Measurements from ENCODE around the gene SLC16A5. TPM values are rescaled to one million over a fixed set of nuclear protein-coding genes. Genes with fewer than 3 reads are reported as not detected.
"Not testable (repeated sequence)": the region's sequence is repeated elsewhere in the genome, so short reads cannot be mapped to it uniquely, and the experiment has no call there.

SLC16A5 gene
- total RNA-seq, 4 donors from 2014 or later, result 1.5 to 7.9 (median 6.9) TPM

DNA sequence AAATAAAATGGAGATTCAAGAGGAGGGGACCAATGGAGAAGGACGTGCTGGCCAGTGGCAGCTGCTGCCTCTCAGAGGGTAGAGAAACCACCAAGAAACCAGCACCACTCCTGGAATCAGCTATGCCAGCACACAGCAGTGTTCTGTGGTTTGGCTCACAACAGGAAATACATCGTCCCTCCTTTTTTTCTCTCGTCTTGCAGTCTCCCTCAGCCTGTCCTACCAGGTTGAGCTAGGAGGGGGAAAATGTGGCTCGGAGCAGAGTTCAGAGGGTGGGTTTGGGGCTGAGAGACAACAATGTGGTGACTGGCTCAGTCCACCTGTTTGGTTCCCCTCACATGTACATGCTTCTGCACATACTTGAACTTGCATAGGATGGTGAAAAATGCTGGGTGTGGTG, 19.9 kb upstream of the SLC16A5 start:
- no peak for DNase-seq
- no peaks in the 10 kb centered on the region for H3K27me3 ChIP-seq
- H3K9me3 ChIP-seq, result no peaks in the 10 kb centered on the region
- peaks cover 7% of the 10 kb centered on the region in 2 donors for H3K4me1 ChIP-seq
- H3K4me3 ChIP-seq, result no peak overlapping the region
- peaks cover 0 to 25% of the 10 kb centered on the region in 2 donors for H3K36me3 ChIP-seq
- in situ Hi-C loops (cut with MboI; ENCODE audit: low sequenced_read_pairs in 4 of 4) (no loop called here), intact Hi-C loops (cut with DNase I; ENCODE audit: low total_unique reads) (loop anchor here (10.0 kb wide), 1 partner anchor 107 kb away; no protein-coding TSS in a partner anchor)
- ATAC-seq, result no peak
- no peak overlapping the region for H3K27ac ChIP-seq
- TF ChIP-seq, protein P1, sequence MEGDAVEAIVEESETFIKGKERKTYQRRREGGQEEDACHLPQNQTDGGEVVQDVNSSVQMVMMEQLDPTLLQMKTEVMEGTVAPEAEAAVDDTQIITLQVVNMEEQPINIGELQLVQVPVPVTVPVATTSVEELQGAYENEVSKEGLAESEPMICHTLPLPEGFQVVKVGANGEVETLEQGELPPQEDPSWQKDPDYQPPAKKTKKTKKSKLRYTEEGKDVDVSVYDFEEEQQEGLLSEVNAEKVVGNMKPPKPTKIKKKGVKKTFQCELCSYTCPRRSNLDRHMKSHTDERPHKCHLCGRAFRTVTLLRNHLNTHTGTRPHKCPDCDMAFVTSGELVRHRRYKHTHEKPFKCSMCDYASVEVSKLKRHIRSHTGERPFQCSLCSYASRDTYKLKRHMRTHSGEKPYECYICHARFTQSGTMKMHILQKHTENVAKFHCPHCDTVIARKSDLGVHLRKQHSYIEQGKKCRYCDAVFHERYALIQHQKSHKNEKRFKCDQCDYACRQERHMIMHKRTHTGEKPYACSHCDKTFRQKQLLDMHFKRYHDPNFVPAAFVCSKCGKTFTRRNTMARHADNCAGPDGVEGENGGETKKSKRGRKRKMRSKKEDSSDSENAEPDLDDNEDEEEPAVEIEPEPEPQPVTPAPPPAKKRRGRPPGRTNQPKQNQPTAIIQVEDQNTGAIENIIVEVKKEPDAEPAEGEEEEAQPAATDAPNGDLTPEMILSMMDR (IDR thresholded peaks at IDR 0.05 in 4 of 5, conservative IDR thresholded peaks at IDR 0.05 in 1 of 5), result no peak

DNA sequence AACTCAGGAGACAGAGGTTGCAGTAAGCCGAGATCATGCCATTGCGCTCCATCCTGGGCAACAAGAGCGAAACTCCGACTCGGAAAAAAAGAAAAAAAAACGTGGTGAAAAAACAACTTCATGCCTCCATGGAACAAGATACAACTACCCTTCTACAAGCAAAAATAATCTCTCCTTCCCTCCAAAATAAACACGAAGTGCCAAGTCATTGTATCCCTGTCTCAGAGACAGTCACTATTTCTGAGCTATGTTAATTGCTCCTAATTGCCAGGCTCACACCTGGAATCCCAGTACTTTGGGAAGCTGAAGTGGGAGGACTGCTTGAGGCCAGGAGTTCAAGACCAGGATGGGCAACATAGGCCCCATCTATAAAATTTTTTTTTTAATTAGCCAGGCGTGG, 19.0 kb upstream of the SLC16A5 start:
- Histone ChIP-seq H3K4me3 (no peak overlapping the region), H3K36me3 (peaks cover 0 to 16% of the 10 kb centered on the region in 2 donors), H3K9me3 (no peaks in the 10 kb centered on the region), H3K27me3 (no peaks in the 10 kb centered on the region), H3K4me1 (peaks cover 7 to 8% of the 10 kb centered on the region in 2 donors), H3K27ac (no peak overlapping the region)
- DNase-seq (no peak), ATAC-seq (no peak)
- TF ChIP-seq, protein P1 (IDR thresholded peaks at IDR 0.05 in 4 of 5, conservative IDR thresholded peaks at IDR 0.05 in 1 of 5), result no peak
- no peak for TF ChIP-seq POLR2A (IDR thresholded peaks at IDR 0.05)
- in situ Hi-C loops (cut with MboI; ENCODE audit: low sequenced_read_pairs in 4 of 4) (no loop called here), intact Hi-C loops (cut with DNase I; ENCODE audit: low total_unique reads) (loop anchor here (10.0 kb wide), 1 partner anchor 106 kb away; no protein-coding TSS in a partner anchor)

GRCh38 chr17:75069783-75070182, 18.0 kb upstream of the SLC16A5 start:
- H3K4me1 ChIP-seq, result peaks cover 7 to 14% of the 10 kb centered on the region in 2 donors
- intact Hi-C loops (cut with DNase I; ENCODE audit: low total_unique reads) (loop anchor here (10.0 kb wide), 1 partner anchor 105 kb away; no protein-coding TSS in a partner anchor), in situ Hi-C loops (cut with MboI; ENCODE audit: low sequenced_read_pairs in 4 of 4) (no loop called here)
- peaks cover 0 to 6% of the 10 kb centered on the region in 2 donors for H3K36me3 ChIP-seq
- no peaks in the 10 kb centered on the region for H3K27me3 ChIP-seq
- H3K4me3 ChIP-seq, result no peak overlapping the region
- no peak overlapping the region for H3K27ac ChIP-seq
- no peaks in the 10 kb centered on the region for H3K9me3 ChIP-seq
- ATAC-seq (no peak), DNase-seq (no peak)
- TF ChIP-seq, protein P1 (IDR thresholded peaks at IDR 0.05 in 4 of 5, conservative IDR thresholded peaks at IDR 0.05 in 1 of 5), result no peak
- TF ChIP-seq POLR2A (IDR thresholded peaks at IDR 0.05), result no peak

GRCh38 chr17:75071478-75072271, 16.1 kb upstream of the SLC16A5 start:
- H3K36me3 ChIP-seq; intact Hi-C loops (cut with DNase I; ENCODE audit: low total_unique reads); in situ Hi-C loops (cut with MboI; ENCODE audit: low sequenced_read_pairs in 4 of 4); H3K4me3 ChIP-seq; H3K27me3 ChIP-seq; DNase-seq; H3K9me3 ChIP-seq; ATAC-seq: not testable (repeated sequence)
- H3K27ac ChIP-seq, result peak overlapping the region in 1 of 4 donors; percentile 14
- peaks cover 7 to 14% of the 10 kb centered on the region in 2 donors for H3K4me1 ChIP-seq

DNA sequence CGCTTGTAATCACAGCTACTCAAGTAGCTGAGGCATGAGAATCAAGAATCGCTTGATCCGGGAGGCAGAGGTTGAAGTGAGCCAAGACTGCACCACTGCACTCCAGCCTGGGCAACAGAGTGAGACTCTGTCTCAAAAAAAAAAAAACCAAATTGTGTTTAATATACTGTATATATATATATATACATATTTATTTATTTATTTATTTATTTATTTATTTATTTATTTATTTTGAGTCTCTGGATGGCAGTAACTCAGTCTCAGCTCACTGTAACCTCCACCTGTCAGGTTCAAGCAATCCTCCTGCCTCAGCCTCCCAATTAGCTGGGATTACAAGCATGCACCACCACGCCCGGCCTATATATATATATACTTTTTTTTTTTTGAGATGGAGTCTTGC, 14.8 kb upstream of the SLC16A5 start:
- intact Hi-C loops (cut with DNase I; ENCODE audit: low total_unique reads); H3K9me3 ChIP-seq: not testable (repeated sequence)

More for the DNA sequence above, 14.8 kb upstream of the SLC16A5 start:
- in situ Hi-C loops (cut with MboI; ENCODE audit: low sequenced_read_pairs in 4 of 4); H3K36me3 ChIP-seq; H3K27me3 ChIP-seq; ATAC-seq; DNase-seq; H3K4me3 ChIP-seq: not testable (repeated sequence)
- peaks cover 13 to 24% of the 10 kb centered on the region in 2 donors for H3K4me1 ChIP-seq
- peak overlapping the region in 1 of 4 donors; percentile 9 for H3K27ac ChIP-seq
